ENCODE data around the gene DYRK1A. TPM values are rescaled to one million over a fixed set of nuclear protein-coding genes. Genes with fewer than 3 reads are reported as not detected.

Gene DYRK1A
- total and polyA plus RNA-seq, 10 of the 15 experiments (the other 5 are each of a cell fraction or from before 2014, with no cell fraction given) = 2.4 to 68.6 (median 30.7) TPM

DNA sequence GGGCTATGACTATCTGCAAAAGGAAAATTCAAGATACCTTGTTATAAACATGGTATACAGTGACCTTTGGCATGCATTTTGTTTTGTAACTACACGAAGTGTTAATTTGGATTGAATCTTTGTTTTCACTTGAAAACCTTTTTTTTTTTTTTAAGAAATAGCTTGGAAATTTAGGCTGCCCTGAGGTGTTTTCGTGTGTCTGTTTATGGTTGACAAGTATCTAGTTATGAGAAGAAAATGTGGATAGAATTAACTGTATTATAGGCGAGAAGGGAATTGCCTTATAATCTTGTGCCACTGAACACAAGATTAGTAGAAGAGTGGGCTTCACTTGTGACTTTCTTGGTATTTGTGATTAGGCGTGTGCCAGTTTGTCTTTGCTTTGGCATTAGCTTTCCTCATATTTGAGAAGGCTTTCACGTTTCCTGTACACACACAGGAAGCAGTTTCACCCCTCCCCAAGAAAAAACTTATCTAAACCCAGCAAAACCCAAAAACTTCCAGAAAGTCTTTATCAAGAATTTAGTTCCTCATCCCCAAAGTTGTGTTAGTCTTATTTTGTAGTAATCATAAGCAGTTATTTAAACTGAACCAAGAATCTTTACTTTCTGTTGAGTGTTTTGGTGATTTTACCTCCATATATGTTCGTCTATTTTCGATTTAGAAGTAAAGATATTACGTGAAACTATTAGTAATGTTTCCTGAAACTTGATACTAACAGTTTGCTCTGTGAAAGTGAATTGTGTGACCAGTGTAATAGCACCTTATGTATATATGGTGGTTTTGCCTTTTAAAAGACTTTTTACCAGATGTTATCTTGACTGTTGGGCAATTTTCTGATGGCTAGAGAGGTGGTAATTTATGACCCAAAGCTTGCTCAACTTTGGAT, 3.8 kb downstream of the DYRK1A start (continued):
- TF ChIP-seq SIN3A (IDR thresholded peaks at IDR 0.05; ENCODE audit: low read depth, low read length) (peak; percentile 81; the same call in 1 of the 2 replicates), SIX5 (IDR thresholded peaks at IDR 0.05; ENCODE audit: low read depth, low read length, severe bottlenecking) (no peak), WRNIP1 (IDR thresholded peaks at IDR 0.05; ENCODE audit: borderline replicate concordance, low read depth, low read length) (no peak), EP300 (IDR thresholded peaks at IDR 0.05; ENCODE audit: borderline replicate concordance in 1 of 2, control insufficient read depth in 1 of 2, low read depth in 2 of 2, low read length in 2 of 2) (peak in 1 of 2 experiments; percentile 12; a peak in 1 of 4 replicates), HDGF (IDR thresholded peaks at IDR 0.05) (no peak), MYC (IDR thresholded peaks at IDR 0.05; ENCODE audit: insufficient read depth, insufficient read length, insufficient replicate concordance, low read length, severe bottlenecking) (no peak), TCF3 (IDR thresholded peaks at IDR 0.05; ENCODE audit: borderline replicate concordance, insufficient read depth, low read depth, low read length) (no peak), CHD2 (IDR thresholded peaks at IDR 0.05; ENCODE audit: borderline replicate concordance, low read depth, low read length) (no peak), BMI1 (IDR thresholded peaks at IDR 0.05; ENCODE audit: borderline replicate concordance) (no peak), ZNF217 (IDR thresholded peaks at IDR 0.05) (no peak), ZNF384 (IDR thresholded peaks at IDR 0.05; ENCODE audit: borderline replicate concordance, low read depth, low read length) (no peak), SRF (IDR thresholded peaks at IDR 0.05; ENCODE audit: low read depth in 2 of 2, low read length in 2 of 2) (no peak)
- TF ChIP-seq, protein P1, sequence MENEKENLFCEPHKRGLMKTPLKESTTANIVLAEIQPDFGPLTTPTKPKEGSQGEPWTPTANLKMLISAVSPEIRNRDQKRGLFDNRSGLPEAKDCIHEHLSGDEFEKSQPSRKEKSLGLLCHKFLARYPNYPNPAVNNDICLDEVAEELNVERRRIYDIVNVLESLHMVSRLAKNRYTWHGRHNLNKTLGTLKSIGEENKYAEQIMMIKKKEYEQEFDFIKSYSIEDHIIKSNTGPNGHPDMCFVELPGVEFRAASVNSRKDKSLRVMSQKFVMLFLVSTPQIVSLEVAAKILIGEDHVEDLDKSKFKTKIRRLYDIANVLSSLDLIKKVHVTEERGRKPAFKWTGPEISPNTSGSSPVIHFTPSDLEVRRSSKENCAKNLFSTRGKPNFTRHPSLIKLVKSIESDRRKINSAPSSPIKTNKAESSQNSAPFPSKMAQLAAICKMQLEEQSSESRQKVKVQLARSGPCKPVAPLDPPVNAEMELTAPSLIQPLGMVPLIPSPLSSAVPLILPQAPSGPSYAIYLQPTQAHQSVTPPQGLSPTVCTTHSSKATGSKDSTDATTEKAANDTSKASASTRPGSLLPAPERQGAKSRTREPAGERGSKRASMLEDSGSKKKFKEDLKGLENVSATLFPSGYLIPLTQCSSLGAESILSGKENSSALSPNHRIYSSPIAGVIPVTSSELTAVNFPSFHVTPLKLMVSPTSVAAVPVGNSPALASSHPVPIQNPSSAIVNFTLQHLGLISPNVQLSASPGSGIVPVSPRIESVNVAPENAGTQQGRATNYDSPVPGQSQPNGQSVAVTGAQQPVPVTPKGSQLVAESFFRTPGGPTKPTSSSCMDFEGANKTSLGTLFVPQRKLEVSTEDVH (IDR thresholded peaks at IDR 0.05; ENCODE audit: low read depth, partially characterized antibody) = no peak
- TF ChIP-seq, protein P2, sequence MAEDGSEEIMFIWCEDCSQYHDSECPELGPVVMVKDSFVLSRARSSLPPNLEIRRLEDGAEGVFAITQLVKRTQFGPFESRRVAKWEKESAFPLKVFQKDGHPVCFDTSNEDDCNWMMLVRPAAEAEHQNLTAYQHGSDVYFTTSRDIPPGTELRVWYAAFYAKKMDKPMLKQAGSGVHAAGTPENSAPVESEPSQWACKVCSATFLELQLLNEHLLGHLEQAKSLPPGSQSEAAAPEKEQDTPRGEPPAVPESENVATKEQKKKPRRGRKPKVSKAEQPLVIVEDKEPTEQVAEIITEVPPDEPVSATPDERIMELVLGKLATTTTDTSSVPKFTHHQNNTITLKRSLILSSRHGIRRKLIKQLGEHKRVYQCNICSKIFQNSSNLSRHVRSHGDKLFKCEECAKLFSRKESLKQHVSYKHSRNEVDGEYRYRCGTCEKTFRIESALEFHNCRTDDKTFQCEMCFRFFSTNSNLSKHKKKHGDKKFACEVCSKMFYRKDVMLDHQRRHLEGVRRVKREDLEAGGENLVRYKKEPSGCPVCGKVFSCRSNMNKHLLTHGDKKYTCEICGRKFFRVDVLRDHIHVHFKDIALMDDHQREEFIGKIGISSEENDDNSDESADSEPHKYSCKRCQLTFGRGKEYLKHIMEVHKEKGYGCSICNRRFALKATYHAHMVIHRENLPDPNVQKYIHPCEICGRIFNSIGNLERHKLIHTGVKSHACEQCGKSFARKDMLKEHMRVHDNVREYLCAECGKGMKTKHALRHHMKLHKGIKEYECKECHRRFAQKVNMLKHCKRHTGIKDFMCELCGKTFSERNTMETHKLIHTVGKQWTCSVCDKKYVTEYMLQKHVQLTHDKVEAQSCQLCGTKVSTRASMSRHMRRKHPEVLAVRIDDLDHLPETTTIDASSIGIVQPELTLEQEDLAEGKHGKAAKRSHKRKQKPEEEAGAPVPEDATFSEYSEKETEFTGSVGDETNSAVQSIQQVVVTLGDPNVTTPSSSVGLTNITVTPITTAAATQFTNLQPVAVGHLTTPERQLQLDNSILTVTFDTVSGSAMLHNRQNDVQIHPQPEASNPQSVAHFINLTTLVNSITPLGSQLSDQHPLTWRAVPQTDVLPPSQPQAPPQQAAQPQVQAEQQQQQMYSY (CRISPR knock-in tag; IDR thresholded peaks at IDR 0.05) = no peak
- TF ChIP-seq, protein P3, sequence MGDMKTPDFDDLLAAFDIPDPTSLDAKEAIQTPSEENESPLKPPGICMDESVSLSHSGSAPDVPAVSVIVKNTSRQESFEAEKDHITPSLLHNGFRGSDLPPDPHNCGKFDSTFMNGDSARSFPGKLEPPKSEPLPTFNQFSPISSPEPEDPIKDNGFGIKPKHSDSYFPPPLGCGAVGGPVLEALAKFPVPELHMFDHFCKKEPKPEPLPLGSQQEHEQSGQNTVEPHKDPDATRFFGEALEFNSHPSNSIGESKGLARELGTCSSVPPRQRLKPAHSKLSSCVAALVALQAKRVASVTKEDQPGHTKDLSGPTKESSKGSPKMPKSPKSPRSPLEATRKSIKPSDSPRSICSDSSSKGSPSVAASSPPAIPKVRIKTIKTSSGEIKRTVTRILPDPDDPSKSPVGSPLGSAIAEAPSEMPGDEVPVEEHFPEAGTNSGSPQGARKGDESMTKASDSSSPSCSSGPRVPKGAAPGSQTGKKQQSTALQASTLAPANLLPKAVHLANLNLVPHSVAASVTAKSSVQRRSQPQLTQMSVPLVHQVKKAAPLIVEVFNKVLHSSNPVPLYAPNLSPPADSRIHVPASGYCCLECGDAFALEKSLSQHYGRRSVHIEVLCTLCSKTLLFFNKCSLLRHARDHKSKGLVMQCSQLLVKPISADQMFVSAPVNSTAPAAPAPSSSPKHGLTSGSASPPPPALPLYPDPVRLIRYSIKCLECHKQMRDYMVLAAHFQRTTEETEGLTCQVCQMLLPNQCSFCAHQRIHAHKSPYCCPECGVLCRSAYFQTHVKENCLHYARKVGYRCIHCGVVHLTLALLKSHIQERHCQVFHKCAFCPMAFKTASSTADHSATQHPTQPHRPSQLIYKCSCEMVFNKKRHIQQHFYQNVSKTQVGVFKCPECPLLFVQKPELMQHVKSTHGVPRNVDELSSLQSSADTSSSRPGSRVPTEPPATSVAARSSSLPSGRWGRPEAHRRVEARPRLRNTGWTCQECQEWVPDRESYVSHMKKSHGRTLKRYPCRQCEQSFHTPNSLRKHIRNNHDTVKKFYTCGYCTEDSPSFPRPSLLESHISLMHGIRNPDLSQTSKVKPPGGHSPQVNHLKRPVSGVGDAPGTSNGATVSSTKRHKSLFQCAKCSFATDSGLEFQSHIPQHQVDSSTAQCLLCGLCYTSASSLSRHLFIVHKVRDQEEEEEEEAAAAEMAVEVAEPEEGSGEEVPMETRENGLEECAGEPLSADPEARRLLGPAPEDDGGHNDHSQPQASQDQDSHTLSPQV (IDR thresholded peaks at IDR 0.05) = no peak
- TF ChIP-seq, protein P4, sequence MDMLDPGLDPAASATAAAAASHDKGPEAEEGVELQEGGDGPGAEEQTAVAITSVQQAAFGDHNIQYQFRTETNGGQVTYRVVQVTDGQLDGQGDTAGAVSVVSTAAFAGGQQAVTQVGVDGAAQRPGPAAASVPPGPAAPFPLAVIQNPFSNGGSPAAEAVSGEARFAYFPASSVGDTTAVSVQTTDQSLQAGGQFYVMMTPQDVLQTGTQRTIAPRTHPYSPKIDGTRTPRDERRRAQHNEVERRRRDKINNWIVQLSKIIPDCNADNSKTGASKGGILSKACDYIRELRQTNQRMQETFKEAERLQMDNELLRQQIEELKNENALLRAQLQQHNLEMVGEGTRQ (IDR thresholded peaks at IDR 0.05; ENCODE audit: borderline replicate concordance, low read depth, low read length) = no peak

All from GM12878 (cell line).